Spleen (tissue), 11 donors: Measurements from ENCODE around the gene STARD3NL. TPM values are rescaled to one million over a fixed set of nuclear protein-coding genes. Genes with fewer than 3 reads are reported as not detected.

ENCODE experiments used
- DNase-seq: peaks from one replicate; pipeline ENCODE4 v3.0.0-alpha.2; 2020
- H3K27ac ChIP-seq, 8 donors: fragments of 200-600 bp; sonication (generic) in 7 of 8; 1 replicate in 4 of 8; 2 replicates in 4 of 8; pipeline versions ENCODE4 v1.5.0 to v1.8.0; 2016 to 2021; ENCODE audit warnings: inconsistent platforms in 4 of 8, mild to moderate bottlenecking in 4 of 8, moderate library complexity in 1 of 8
- H3K27me3 ChIP-seq, 7 donors: fragments of 200-600 bp; sonication (generic) in 6 of 7; replicated peaks in 1 of 7; 1 replicate in 4 of 7; 2 replicates in 3 of 7; pipeline versions ENCODE4 v1.5.0 to v1.8.0; 2016 to 2021; ENCODE audit warnings: inconsistent platforms in 3 of 7, mild to moderate bottlenecking in 1 of 7
- H3K36me3 ChIP-seq, 6 donors: fragments of 200-600 bp; sonication (generic) in 5 of 6; 1 replicate in 4 of 6; 2 replicates in 2 of 6; pipeline versions ENCODE4 v1.5.0 to v1.8.0; 2016 to 2021; ENCODE audit warnings: inconsistent platforms in 2 of 6
- H3K4me1 ChIP-seq, 6 donors: fragments of 200-600 bp; sonication (generic) in 5 of 6; 1 replicate in 3 of 6; 2 replicates in 3 of 6; pipeline versions ENCODE4 v1.5.0 to v1.8.0; 2016 to 2021; ENCODE audit warnings: inconsistent platforms in 3 of 6
- H3K4me3 ChIP-seq, 8 donors: fragments of 200-600 bp; sonication (generic) in 7 of 8; 1 replicate in 4 of 8; 2 replicates in 4 of 8; pipeline versions ENCODE4 v1.5.0 to v1.8.0; 2016 to 2021; ENCODE audit warnings: inconsistent platforms in 4 of 8, mild to moderate bottlenecking in 4 of 8, moderate library complexity in 2 of 8
- H3K9me3 ChIP-seq, 8 donors: fragments of 200-600 bp; sonication (generic) in 7 of 8; 1 replicate in 4 of 8; 2 replicates in 4 of 8; pipeline versions ENCODE4 v1.5.0 to v1.8.0; 2016 to 2021; ENCODE audit warnings: inconsistent platforms in 4 of 8
- POLR2A ChIP-seq, 3 donors: fragments of 450-650 bp; IDR thresholded peaks; one replicate each; pipeline ENCODE4 v1.5.1; 2017; ENCODE audit warnings: antibody characterized with exemption in 3 of 3, mild to moderate bottlenecking in 1 of 3
- POLR2AphosphoS5 ChIP-seq, 3 donors: sonication (generic); formaldehyde crosslinking; IDR thresholded peaks; one replicate each; pipeline ENCODE4 v1.5.1; 2017; ENCODE audit warnings: antibody characterized with exemption in 3 of 3
- WGBS, 5 donors: extraction: QIAGEN DNeasy Blood & Tissue Kit in 3 of 5; methylation state at CpG; one replicate each; pipeline versions ENCODE4 v1.1.5 to v1.1.7; 2013 to 2018; 5-methylcytosine and 5-hydroxymethylcytosine counted together
- intact Hi-C: fragments of 100-400 bp; cut with DNase I; formaldehyde crosslinking; loops from one replicate; pipeline ENCODE4 v1.15.0; 2023; ENCODE audit warnings: low total_unique reads
- polyA plus RNA-seq, 3 donors: library from polyadenylated mRNA; stranded (reverse); fragments of 200-250 nt; gene quantifications; one replicate each; pipeline ENCODE4 v1.2.1, GENCODE V29; 2013
- total RNA-seq, 7 donors: library from RNA; depleted of rRNA in 3 of 7; stranded (reverse); fragments of >200 nt in 3 of 7; fragmentation: NEBNext Ultra II Directional in 4 of 7; extraction: Animal tissue kit (Norgen Biotek cat#: 25700) in 4 of 7; gene quantifications; one replicate each; pipeline versions ENCODE4 v1.1.0 to v1.2.1, GENCODE V29; 2016 to 2021
- TF ChIP-seq, protein P1 (sequence below), 11 experiments: fragments of 200-600 bp in 7 of 11; fragments of 450-650 bp in 4 of 11; sonication (generic) in 4 of 11; IDR thresholded peaks in 8 of 11; conservative IDR thresholded peaks in 3 of 11; 1 replicate in 7 of 11; 2 replicates in 4 of 11; pipeline versions ENCODE4 v1.4.0 to v1.8.0; 2016 to 2021; ENCODE audit warnings: antibody characterized with exemption in 11 of 11, inconsistent platforms in 4 of 11, mild to moderate bottlenecking in 1 of 11
- donor health status: healthy with polysubstance abuse.
- donor health status: DM: no; HTN: no; CAD: no; lungs with moderate emphysema.
- donor health status: DM: no; HTN: no; CAD: no.
- donor health status: Bipolar disorder and iron deficiency.
- donor health status: healthy.
- donor health status: DM: no; HTN: no; CAD: no.
- donor health status: DM: yes; HTN: yes; CAD: no.

Gene STARD3NL
- total and polyA plus RNA-seq, 10 donors, result 19.8 to 50.2 (median 36.7) TPM

DNA sequence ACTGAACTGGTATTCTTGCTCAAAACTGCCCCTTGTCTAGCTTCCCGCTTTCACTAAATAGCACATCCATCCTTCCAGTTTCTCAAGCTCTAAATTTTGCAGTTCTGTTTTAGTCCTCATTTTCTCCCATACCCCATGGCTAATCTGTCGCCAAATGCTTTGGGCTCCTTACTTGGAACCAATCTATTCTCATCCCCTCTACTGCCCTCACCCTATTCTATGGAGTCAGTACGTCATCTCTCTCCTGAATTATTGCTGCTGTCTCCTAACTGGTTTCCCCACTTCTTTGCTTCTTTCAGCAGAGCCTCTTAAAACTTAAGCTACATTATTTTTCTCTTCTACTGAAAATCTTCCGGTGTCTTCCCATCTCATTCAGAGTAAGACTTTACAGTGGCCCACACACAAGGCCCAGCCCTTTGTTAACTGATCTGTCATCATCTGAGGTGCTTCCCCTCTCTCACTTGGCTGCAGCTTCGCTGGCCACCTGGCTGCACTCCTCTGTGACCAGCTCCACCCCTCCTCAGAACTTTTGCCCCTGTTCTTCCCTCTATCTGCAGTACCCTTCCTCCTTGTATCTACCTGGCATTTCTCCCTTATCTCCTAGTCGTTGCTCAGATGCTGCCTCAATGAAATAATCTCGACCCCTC, 9.9 kb downstream of the STARD3NL start:
- no peak overlapping the region for H3K4me3 ChIP-seq
- no peaks in the 10 kb centered on the region for H3K27me3 ChIP-seq
- peaks cover 0 to 63% (median 31%) of the 10 kb centered on the region in 6 donors for H3K4me1 ChIP-seq
- 71 to 83% (median 76%) methylated on average over 7 of the region's 7 CpGs for WGBS, 5 donors
- intact Hi-C loops, result no loop called here
- TF ChIP-seq POLR2A (IDR thresholded peaks at IDR 0.05), result no peak
- no peak for TF ChIP-seq POLR2AphosphoS5 (IDR thresholded peaks at IDR 0.05)
- TF ChIP-seq, protein P1, sequence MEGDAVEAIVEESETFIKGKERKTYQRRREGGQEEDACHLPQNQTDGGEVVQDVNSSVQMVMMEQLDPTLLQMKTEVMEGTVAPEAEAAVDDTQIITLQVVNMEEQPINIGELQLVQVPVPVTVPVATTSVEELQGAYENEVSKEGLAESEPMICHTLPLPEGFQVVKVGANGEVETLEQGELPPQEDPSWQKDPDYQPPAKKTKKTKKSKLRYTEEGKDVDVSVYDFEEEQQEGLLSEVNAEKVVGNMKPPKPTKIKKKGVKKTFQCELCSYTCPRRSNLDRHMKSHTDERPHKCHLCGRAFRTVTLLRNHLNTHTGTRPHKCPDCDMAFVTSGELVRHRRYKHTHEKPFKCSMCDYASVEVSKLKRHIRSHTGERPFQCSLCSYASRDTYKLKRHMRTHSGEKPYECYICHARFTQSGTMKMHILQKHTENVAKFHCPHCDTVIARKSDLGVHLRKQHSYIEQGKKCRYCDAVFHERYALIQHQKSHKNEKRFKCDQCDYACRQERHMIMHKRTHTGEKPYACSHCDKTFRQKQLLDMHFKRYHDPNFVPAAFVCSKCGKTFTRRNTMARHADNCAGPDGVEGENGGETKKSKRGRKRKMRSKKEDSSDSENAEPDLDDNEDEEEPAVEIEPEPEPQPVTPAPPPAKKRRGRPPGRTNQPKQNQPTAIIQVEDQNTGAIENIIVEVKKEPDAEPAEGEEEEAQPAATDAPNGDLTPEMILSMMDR (IDR thresholded peaks at IDR 0.05 in 8 of 11, conservative IDR thresholded peaks at IDR 0.05 in 3 of 11), result no peak
- H3K36me3 ChIP-seq, result peaks cover 0 to 4% (median 0%) of the 10 kb centered on the region in 6 donors
- no peak overlapping the region for H3K27ac ChIP-seq
- no peak for DNase-seq
- H3K9me3 ChIP-seq, result peaks cover 0 to 15% (median 12%) of the 10 kb centered on the region in 8 donors

DNA sequence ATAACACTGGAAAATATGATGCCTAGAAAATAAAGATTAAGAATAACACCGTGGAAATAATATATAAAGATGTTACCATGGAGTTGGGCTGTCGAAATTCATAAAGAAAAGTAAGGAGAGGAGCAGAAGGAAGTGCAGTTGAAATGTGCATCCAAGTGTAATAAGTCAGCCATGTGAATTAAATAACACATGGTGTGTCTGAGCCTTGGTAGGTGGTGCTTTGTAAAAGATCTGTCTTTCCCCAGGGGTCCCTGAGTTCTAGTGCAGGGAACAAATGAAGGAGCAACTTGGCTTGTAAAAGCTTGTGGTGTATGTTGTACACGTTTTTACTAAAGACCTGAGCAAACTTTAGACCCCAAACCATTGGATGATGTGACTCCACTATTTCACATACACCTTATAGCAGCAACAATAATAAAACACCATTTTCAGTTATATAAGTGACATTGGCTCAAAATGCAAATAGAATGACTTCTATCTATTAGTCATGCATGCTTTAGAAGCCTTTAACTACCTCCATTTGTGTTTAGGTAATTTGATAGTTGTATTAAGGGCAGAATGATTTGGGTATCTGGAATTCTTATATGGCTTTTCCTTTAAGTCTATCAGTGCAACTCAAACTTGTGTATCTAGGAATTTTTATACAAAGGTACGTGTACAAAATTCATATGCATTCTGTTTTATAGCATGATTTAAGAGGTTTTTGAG, 11.3 kb downstream of the STARD3NL start:
- DNase-seq, result no peak
- peaks cover 0 to 15% (median 12%) of the 10 kb centered on the region in 8 donors for H3K9me3 ChIP-seq
- WGBS, 5 donors, result 70 to 75% (median 70%) methylated on average over 4 of the region's 4 CpGs
- intact Hi-C loops, result no loop called here
- H3K4me3 ChIP-seq, result no peak overlapping the region
- H3K27ac ChIP-seq, result no peak overlapping the region
- H3K36me3 ChIP-seq, result peaks cover 0 to 4% (median 0%) of the 10 kb centered on the region in 6 donors
- H3K27me3 ChIP-seq, result no peaks in the 10 kb centered on the region
- no peak for TF ChIP-seq POLR2AphosphoS5 (IDR thresholded peaks at IDR 0.05)
- TF ChIP-seq, protein P1 (IDR thresholded peaks at IDR 0.05 in 8 of 11, conservative IDR thresholded peaks at IDR 0.05 in 3 of 11), result no peak
- no peak for TF ChIP-seq POLR2A (IDR thresholded peaks at IDR 0.05)
- peaks cover 0 to 55% (median 27%) of the 10 kb centered on the region in 6 donors for H3K4me1 ChIP-seq

DNA sequence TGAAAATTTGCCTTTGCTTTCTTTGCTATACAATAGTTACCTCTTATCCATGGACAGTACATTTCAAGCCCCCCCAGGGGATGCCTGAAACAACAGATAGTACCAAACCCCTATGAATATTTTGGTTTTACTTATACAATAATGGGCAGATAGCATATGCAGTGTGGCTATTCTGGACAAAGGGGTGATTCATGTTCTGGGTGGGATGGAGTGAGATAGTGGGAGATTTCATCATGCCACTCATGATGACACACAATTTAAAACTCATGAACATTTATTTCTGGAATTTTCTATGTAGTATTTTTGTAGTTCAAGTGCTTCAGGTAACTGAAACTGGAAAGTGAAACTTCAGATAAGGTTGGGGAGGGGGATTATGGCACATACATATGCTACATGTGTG, 12.0 kb downstream of the STARD3NL start:
- Histone ChIP-seq H3K27me3 (no peaks in the 10 kb centered on the region), H3K9me3 (peaks cover 0 to 15% (median 12%) of the 10 kb centered on the region in 8 donors), H3K27ac (no peak overlapping the region), H3K4me1 (peaks cover 0 to 54% (median 27%) of the 10 kb centered on the region in 6 donors), H3K4me3 (no peak overlapping the region), H3K36me3 (peaks cover 0 to 4% (median 0%) of the 10 kb centered on the region in 6 donors)
- DNase-seq, result no peak
- TF ChIP-seq, protein P1 (IDR thresholded peaks at IDR 0.05 in 8 of 11, conservative IDR thresholded peaks at IDR 0.05 in 3 of 11), result no peak
- no peak for TF ChIP-seq POLR2A (IDR thresholded peaks at IDR 0.05)
- TF ChIP-seq POLR2AphosphoS5 (IDR thresholded peaks at IDR 0.05), result no peak
- intact Hi-C loops, result no loop called here

DNA sequence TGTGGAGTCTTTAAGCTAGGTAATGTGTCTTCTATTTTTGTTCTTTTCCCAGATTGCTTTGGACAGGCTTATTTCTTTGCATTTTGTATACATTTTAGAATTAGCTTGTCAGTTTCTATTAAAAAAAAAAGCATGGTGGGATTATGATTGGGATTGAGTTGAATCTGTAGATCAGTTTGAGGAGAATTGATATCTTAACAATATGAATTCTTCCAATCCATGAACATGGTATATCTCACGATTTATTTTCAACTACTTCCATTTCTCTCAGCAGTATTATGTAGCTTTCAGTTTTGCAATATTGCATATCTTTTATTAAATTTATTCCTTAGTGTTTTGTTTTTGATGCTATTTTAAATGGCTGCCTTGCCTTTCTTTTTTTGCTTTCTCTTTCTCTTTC, 13.7 kb downstream of the STARD3NL start:
- Histone ChIP-seq H3K27me3 (no peaks in the 10 kb centered on the region), H3K27ac (no peak overlapping the region), H3K4me1 (peaks cover 0 to 50% (median 29%) of the 10 kb centered on the region in 6 donors), H3K36me3 (peaks cover 0 to 4% (median 0%) of the 10 kb centered on the region in 6 donors), H3K9me3 (peaks cover 0 to 15% (median 12%) of the 10 kb centered on the region in 8 donors), H3K4me3 (no peak overlapping the region)
- TF ChIP-seq POLR2AphosphoS5 (IDR thresholded peaks at IDR 0.05) (no peak), POLR2A (IDR thresholded peaks at IDR 0.05) (no peak)
- TF ChIP-seq, protein P1 (IDR thresholded peaks at IDR 0.05 in 8 of 11, conservative IDR thresholded peaks at IDR 0.05 in 3 of 11), result no peak
- intact Hi-C loops, result no loop called here
- WGBS, 5 donors, result 94 to 100% (median 98%) methylated on average over 1 of the region's 1 CpG
- no peak for DNase-seq
